SKM-1 treated with dmso at 0.1 percent for 144 hours (cell line): ENCODE data around the gene KIAA1217.

Experiments
- DNase-seq: peaks from one replicate; lab custom pipeline; 2025; ENCODE audit not compliant: unreplicated experiment; lab: John Stamatoyannopoulos, UW

Gene KIAA1217

DNA sequence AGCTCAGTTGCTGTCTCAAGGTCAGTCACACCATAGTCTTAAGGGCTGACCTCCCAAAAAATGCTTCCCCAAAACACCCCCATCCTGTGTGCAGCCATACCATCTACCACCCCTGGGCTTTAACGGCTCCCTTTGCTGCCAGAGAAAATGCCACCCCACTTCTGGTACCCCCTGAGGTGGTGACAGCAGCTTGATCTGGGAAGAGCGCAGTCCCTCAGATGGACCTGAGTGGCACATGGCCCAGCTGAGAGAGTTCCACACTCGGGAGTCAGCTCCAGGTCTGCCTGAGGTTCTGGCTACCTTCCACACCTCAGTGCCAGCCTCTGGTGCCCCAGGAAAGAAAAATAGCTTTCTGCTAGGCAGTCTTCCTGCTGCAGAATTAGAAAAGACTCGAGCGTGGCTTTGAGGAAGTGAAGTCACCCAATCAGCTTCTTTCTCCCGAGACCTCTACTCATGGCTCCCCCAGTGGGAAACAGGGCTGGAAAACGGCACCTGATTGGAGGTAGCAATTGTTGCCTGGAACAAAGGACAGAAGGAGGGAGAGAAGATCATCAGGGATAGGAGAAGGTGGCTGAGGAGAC, 363.0 kb downstream of the KIAA1217 start:
- DNase-seq: no peak

- DNase-seq: no peak
Observed at GRCh38 chr10:24574161-24574560, 365.2 kb downstream of the KIAA1217 start.

GRCh38 chr10:24574578-24575155, 365.7 kb downstream of the KIAA1217 start:
- DNase-seq: no peak

GRCh38 chr10:24575481-24576002, 366.6 kb downstream of the KIAA1217 start:
- DNase-seq: no peak

DNA sequence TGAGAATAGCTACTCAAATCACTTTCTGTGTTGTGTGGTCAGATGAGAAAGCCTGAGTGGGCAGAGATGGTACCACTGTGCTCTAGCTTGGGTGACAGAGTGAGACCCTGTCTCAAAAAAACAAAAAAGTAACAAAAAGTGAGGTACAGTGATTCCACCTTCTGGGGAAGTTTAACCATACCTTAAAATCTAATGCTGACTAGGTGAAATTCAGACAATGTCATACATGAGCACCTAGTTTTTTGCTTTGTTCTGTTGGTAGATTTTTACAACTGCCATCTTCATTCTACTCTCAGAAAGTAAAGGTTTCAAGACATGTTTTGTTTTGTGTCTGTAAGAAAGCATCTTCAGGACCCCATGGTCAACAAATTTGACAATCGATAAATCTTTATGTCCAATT, 370.5 kb downstream of the KIAA1217 start:
- DNase-seq: no peak

DNA sequence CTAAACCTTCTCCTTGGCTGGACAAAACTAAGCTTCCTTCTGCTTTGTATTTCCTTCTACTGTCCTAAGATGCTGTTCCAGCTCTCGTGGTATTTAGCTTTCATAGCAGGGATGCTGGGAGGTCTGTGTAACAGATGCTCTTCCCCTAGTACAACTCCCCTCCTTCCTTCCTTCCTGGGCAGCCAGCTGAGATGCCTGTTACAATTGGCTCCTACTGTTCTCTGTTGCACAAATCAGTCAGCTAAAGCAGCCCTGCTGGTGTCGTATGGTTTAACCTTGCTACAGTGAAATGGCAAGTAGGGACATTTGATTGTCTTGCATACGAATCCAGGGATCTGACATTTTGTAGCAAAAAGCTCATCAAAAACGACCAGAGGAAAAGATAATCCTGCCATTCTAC, 371.0 kb downstream of the KIAA1217 start:
- DNase-seq: no peak

- no peak for DNase-seq
Observed at GRCh38 chr10:24589265-24589664, 380.3 kb downstream of the KIAA1217 start.

DNA sequence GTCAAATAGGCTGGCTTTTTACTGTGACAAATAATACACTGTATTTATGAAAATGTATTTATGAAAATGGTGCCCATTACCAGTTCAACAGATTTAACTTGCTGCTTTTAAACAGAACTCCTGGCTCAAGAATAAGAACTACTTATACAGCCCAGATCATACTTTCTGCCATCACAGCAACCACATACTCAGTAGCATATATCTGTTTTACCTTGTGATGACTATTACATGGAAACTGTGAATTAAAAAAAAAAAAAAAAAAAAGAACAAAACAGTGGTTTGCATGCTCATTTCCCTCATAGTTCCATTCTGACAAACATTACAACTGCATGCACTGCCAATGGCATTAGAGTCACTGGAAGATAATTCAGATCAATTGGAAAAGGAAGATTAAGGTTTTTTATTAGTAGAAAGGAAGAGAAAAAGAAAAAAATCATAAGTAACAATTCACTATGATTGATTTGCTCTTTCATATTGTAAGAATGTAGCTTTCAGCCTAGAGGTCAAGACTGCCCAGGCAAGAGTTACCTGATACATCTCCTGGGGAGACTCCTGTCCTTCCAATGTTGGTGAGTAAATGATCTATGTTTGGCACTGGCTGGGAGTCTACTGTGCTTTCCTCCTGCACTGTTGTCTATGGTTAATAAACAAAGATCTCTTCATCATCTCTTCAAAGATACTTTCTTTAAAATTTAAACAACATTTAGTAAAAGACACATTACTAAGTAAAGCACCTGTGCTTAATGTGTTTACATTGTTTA, 381.9 kb downstream of the KIAA1217 start:
- no peak for DNase-seq

- no peak for DNase-seq
Observed at GRCh38 chr10:24596217-24596930, 387.4 kb downstream of the KIAA1217 start.

GRCh38 chr10:24597426-24597825, 388.5 kb downstream of the KIAA1217 start:
- DNase-seq: no peak
